Measurements from ENCODE around the gene RTL1. TPM values are rescaled to one million over a fixed set of nuclear protein-coding genes. Genes with fewer than 3 reads are reported as not detected.

Gene RTL1
- total RNA-seq, 1 experiment from 2014 or later, result not detected

GRCh38 chr14:100893760-100894159, 9.8 kb downstream of the RTL1 start:
- Histone ChIP-seq H3K27ac (ENCODE audit: low read length) (no peak overlapping the region), H4K20me1 (ENCODE audit: low read length) (no peaks in the 10 kb centered on the region), H3K4me3 (ENCODE audit: low read length) (no peak overlapping the region), H3K4me2 (ENCODE audit: low read length) (no peak overlapping the region), H2AFZ (ENCODE audit: low read length) (no peak overlapping the region), H3K79me2 (ENCODE audit: low read length) (no peaks in the 10 kb centered on the region), H3K36me3 (ENCODE audit: low read depth, low read length) (no peaks in the 10 kb centered on the region), H3K4me1 (ENCODE audit: insufficient read depth, low read length) (no peaks in the 10 kb centered on the region), H3F3A (ENCODE audit: low read length, unreplicated experiment) (no peaks in the 10 kb centered on the region), H3K9ac (ENCODE audit: low read length) (no peak overlapping the region), H3K9me2 (replicated peaks; ENCODE audit: low read length) (no peaks in the 10 kb centered on the region), H3K27me3 (ENCODE audit: low read length) (peaks cover 27% of the 10 kb centered on the region), H3K9me3 (ENCODE audit: low read length) (no peaks in the 10 kb centered on the region)
- intact Hi-C loops (cut with micrococcal nuclease), result no loop called here
- CTCF ChIA-PET, result no interaction called here
- no TSS peak for BruUV-seq (replicated peaks)
- TF ChIP-seq CTCF (conservative IDR thresholded peaks at IDR 0.05; ENCODE audit: low read depth, low read length), result no peak
- TF ChIP-seq EZH2 (IDR thresholded peaks at IDR 0.05; ENCODE audit: low read length, unreplicated experiment), result no peak
- no peak for TF ChIP-seq EZH2phosphoT487 (IDR thresholded peaks at IDR 0.05; ENCODE audit: borderline replicate concordance, low read length)
- no peak for ATAC-seq
- no peak for DNase-seq
- POLR2A ChIA-PET (ENCODE audit: unreplicated experiment), result no interaction called here

- Histone ChIP-seq H3K27ac (ENCODE audit: low read length) (no peak overlapping the region), H3K27me3 (ENCODE audit: low read length) (peaks cover 22% of the 10 kb centered on the region), H3K4me2 (ENCODE audit: low read length) (no peak overlapping the region), H3K36me3 (ENCODE audit: low read depth, low read length) (no peaks in the 10 kb centered on the region), H3K9me2 (replicated peaks; ENCODE audit: low read length) (no peaks in the 10 kb centered on the region), H3K9me3 (ENCODE audit: low read length) (no peaks in the 10 kb centered on the region), H3K9ac (ENCODE audit: low read length) (no peak overlapping the region), H4K20me1 (ENCODE audit: low read length) (no peaks in the 10 kb centered on the region), H3K4me3 (ENCODE audit: low read length) (no peak overlapping the region), H2AFZ (ENCODE audit: low read length) (no peak overlapping the region), H3K79me2 (ENCODE audit: low read length) (no peaks in the 10 kb centered on the region), H3F3A (ENCODE audit: low read length, unreplicated experiment) (no peaks in the 10 kb centered on the region), H3K4me1 (ENCODE audit: insufficient read depth, low read length) (no peaks in the 10 kb centered on the region)
- no peak for ATAC-seq
- no TSS peak for BruUV-seq (replicated peaks)
- TF ChIP-seq EZH2 (IDR thresholded peaks at IDR 0.05; ENCODE audit: low read length, unreplicated experiment) (no peak), EZH2phosphoT487 (IDR thresholded peaks at IDR 0.05; ENCODE audit: borderline replicate concordance, low read length) (no peak), CTCF (conservative IDR thresholded peaks at IDR 0.05; ENCODE audit: low read depth, low read length) (no peak)
- ChIA-PET CTCF (no interaction called here), POLR2A (ENCODE audit: unreplicated experiment) (no interaction called here)
- no peak for DNase-seq
- intact Hi-C loops (cut with micrococcal nuclease), result no loop called here
Measured at GRCh38 chr14:100893228-100893601, 10.3 kb downstream of the RTL1 start.

- DNase-seq, result no peak
- H3K9me3 ChIP-seq (ENCODE audit: low read length), result no peaks in the 10 kb centered on the region
- H3K9ac ChIP-seq (ENCODE audit: low read length), result no peak overlapping the region
- H3K4me1 ChIP-seq (ENCODE audit: insufficient read depth, low read length), result no peaks in the 10 kb centered on the region
- TF ChIP-seq EZH2 (IDR thresholded peaks at IDR 0.05; ENCODE audit: low read length, unreplicated experiment) (no peak), EZH2phosphoT487 (IDR thresholded peaks at IDR 0.05; ENCODE audit: borderline replicate concordance, low read length) (no peak), CTCF (conservative IDR thresholded peaks at IDR 0.05; ENCODE audit: low read depth, low read length) (no peak)
- ChIA-PET POLR2A (ENCODE audit: unreplicated experiment) (no interaction called here), CTCF (no interaction called here)
- no TSS peak for BruUV-seq (replicated peaks)
- H4K20me1 ChIP-seq (ENCODE audit: low read length), result no peaks in the 10 kb centered on the region
- H3K27ac ChIP-seq (ENCODE audit: low read length), result no peak overlapping the region
- no peaks in the 10 kb centered on the region for H3K79me2 ChIP-seq (ENCODE audit: low read length)
- H3K27me3 ChIP-seq (ENCODE audit: low read length), result peaks cover 24% of the 10 kb centered on the region
- H3K4me3 ChIP-seq (ENCODE audit: low read length), result no peak overlapping the region
- H3K4me2 ChIP-seq (ENCODE audit: low read length), result no peak overlapping the region
- H3K9me2 ChIP-seq (replicated peaks; ENCODE audit: low read length), result no peaks in the 10 kb centered on the region
- ATAC-seq, result no peak
- intact Hi-C loops (cut with micrococcal nuclease), result no loop called here
- H3F3A ChIP-seq (ENCODE audit: low read length, unreplicated experiment), result no peaks in the 10 kb centered on the region
- no peaks in the 10 kb centered on the region for H3K36me3 ChIP-seq (ENCODE audit: low read depth, low read length)
- no peak overlapping the region for H2AFZ ChIP-seq (ENCODE audit: low read length)
Measured at GRCh38 chr14:100892496-100893227, 10.9 kb downstream of the RTL1 start.

All from PC-3 (cell line).